Type B pancreatic cell (in vitro differentiated cells): ENCODE measurements around the gene MCM9. TPM values are rescaled to one million over a fixed set of nuclear protein-coding genes. Genes with fewer than 3 reads are reported as not detected.

ENCODE experiments used
- DNase-seq: peaks from one replicate; pipeline ENCODE4 v3.0.0; 2021; ENCODE audit warnings: mixed read lengths; ENCODE audit not compliant: unreplicated experiment; ENCODE audit errors: extremely low spot score
- H3K27ac Mint-ChIP-seq: 2 replicates; pipeline ENCODE4 v1.8.0; 2021; ENCODE audit warnings: mild to moderate bottlenecking, mixed read lengths
- H3K27me3 Mint-ChIP-seq: 2 replicates; pipeline ENCODE4 v1.8.0; 2021; ENCODE audit warnings: mixed read lengths
- H3K36me3 Mint-ChIP-seq: 2 replicates; pipeline ENCODE4 v1.8.0; 2021; ENCODE audit warnings: mixed read lengths
- H3K4me1 Mint-ChIP-seq: one replicate; pipeline ENCODE4 v1.8.0; 2021; ENCODE audit warnings: mixed read lengths; ENCODE audit not compliant: unreplicated experiment
- H3K4me3 Mint-ChIP-seq: 2 replicates; pipeline ENCODE4 v1.8.0; 2021; ENCODE audit warnings: mild to moderate bottlenecking, mixed read lengths
- H3K9me3 Mint-ChIP-seq: 2 replicates; pipeline ENCODE4 v1.8.0; 2021; ENCODE audit warnings: mixed read lengths
- total RNA-seq: library from RNA; stranded (reverse); gene quantifications from 2 replicates; pipeline ENCODE4 v1.2.1, GENCODE V29; 2021; ENCODE audit warnings: low replicate concordance
- TF ChIP-seq, protein P1 (sequence below): fragments of 200-600 bp; sonication (generic); conservative IDR thresholded peaks from 2 replicates; pipeline ENCODE4 v1.5.0; 2021; ENCODE audit warnings: antibody characterized with exemption, mild to moderate bottlenecking

MCM9 gene
- total RNA-seq, 1 donor from 2014 or later: 19.6 TPM

DNA sequence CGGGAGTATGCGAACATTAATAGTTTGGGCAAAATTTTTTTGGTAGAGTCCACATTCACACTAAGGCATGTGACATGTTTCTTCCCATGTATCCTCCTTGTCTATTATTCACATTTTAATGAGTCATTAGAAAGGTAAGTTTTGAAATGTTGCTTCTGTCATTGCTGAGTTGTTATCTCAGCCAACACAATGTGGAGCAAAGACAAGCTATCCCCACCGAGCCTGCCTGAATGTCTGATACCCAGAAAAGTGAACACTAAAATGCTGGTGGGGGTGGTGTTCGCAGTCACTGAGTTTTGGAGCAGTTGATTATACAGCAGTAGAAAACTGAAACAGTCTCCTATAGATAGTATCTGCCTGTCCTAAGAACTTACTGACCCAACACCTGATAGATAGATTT is 109.3 kb downstream of the MCM9 start:
- H3K27ac Mint-ChIP-seq: no peak overlapping the region
- H3K27me3 Mint-ChIP-seq: no peaks in the 10 kb centered on the region
- peaks cover 6% of the 10 kb centered on the region for H3K9me3 Mint-ChIP-seq
- no peak for DNase-seq
- TF ChIP-seq, protein P1, sequence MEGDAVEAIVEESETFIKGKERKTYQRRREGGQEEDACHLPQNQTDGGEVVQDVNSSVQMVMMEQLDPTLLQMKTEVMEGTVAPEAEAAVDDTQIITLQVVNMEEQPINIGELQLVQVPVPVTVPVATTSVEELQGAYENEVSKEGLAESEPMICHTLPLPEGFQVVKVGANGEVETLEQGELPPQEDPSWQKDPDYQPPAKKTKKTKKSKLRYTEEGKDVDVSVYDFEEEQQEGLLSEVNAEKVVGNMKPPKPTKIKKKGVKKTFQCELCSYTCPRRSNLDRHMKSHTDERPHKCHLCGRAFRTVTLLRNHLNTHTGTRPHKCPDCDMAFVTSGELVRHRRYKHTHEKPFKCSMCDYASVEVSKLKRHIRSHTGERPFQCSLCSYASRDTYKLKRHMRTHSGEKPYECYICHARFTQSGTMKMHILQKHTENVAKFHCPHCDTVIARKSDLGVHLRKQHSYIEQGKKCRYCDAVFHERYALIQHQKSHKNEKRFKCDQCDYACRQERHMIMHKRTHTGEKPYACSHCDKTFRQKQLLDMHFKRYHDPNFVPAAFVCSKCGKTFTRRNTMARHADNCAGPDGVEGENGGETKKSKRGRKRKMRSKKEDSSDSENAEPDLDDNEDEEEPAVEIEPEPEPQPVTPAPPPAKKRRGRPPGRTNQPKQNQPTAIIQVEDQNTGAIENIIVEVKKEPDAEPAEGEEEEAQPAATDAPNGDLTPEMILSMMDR: no peak
- H3K36me3 Mint-ChIP-seq: peaks cover 19% of the 10 kb centered on the region
- no peaks in the 10 kb centered on the region for H3K4me1 Mint-ChIP-seq
- no peak overlapping the region for H3K4me3 Mint-ChIP-seq

DNA sequence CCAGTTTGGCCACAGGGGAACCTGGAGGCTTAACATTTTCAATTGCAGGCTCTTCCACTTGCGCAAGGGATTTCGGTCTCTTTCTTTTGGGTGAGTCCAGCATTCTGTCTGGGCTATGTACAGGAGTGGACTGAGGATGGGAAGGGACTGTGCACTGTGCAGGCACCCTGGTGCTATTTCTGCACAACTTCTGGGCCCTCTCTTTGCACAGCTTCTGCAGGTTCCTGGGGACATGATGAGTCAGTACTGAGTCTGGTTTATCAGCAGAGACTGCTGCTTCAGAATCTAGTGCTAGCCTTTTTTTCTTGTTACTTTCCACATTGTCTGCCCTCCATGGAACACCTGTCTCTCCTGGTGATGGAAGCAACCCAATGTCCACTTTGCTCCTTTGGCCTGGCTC is 119.5 kb downstream of the MCM9 start:
- peaks cover 21% of the 10 kb centered on the region for H3K36me3 Mint-ChIP-seq

DNA sequence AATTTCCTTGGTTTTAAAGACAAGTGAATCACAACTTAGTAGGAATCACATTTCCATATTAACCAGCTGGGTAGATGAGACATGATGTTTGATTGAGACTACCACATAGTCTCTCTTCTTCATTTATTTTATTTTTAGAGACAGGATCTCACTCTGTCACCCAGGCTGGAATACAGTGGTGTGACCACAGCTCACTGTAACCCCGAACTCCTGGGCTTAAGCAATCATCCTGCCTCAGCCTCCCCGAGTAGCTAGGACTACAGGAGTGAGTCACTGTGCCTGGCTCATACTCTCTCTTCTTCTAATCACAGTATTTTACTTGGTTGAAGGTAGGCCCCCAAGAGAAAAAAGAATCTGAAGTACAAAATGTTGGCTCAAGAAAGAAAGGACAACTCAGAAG is 121.2 kb downstream of the MCM9 start:
- no peak for DNase-seq
- H3K36me3 Mint-ChIP-seq: peaks cover 16% of the 10 kb centered on the region

More for the DNA sequence above, 119.5 kb downstream of the MCM9 start:
- no peaks in the 10 kb centered on the region for H3K9me3 Mint-ChIP-seq
- no peaks in the 10 kb centered on the region for H3K4me1 Mint-ChIP-seq
- no peak overlapping the region for H3K27ac Mint-ChIP-seq
- no peaks in the 10 kb centered on the region for H3K27me3 Mint-ChIP-seq
- TF ChIP-seq, protein P1: no peak
- H3K4me3 Mint-ChIP-seq: no peak overlapping the region
- DNase-seq: no peak

DNA sequence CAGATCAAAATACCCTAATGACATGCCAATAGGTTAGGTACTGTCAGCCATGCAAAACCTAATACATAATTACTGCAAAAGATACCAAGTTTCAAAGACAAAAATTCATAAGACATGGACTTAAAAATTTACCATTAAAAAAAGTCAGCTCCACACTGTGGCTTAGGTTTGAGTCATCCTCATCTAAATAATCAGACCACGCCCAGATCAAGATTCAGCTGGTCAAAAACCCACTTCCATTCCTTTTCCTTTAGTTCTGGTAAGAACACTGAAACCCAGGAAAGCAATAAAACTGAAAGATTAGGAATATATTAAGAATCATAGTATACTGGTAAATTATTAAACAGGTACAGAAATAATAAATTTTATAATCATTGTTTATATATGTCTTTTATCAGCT is 122.0 kb downstream of the MCM9 start:
- H3K36me3 Mint-ChIP-seq: peaks cover 16% of the 10 kb centered on the region
- TF ChIP-seq, protein P1: no peak
- no peak for DNase-seq
- H3K4me3 Mint-ChIP-seq: no peak overlapping the region
- H3K9me3 Mint-ChIP-seq: no peaks in the 10 kb centered on the region
- no peaks in the 10 kb centered on the region for H3K4me1 Mint-ChIP-seq
- H3K27ac Mint-ChIP-seq: no peak overlapping the region
- no peaks in the 10 kb centered on the region for H3K27me3 Mint-ChIP-seq

More for the DNA sequence above, 121.2 kb downstream of the MCM9 start:
- Mint-ChIP-seq H3K27ac (no peak overlapping the region), H3K4me3 (no peak overlapping the region), H3K4me1 (no peaks in the 10 kb centered on the region), H3K9me3 (no peaks in the 10 kb centered on the region), H3K27me3 (no peaks in the 10 kb centered on the region)
- TF ChIP-seq, protein P1: no peak

DNA sequence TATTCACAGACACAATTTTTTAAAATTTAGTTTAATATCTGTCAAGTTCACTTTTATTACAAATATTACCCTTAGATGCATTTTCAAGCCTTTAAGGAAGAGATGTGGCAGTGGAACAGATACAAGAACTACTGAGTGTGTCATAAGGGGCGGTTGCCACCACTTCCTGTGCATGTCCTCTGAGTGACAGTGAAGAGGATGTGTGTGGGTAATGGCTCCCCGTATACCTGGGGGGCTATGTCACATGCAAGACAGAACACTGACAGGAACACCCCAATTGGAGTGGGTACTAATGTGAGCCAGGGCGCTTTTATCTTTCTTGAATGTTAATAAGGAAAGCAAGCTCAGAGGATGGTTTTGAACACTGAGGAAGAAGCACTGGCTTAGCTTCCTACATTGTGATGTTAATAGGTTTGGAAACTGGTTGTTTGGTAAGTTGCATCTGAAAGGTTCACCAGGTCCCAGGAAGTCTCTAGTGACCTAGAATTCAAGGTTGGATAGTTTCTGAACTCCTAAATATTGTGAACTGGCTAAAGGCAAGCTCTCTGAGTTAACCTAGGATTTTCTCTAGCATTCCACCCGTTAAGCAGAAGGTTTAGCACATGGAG is 124.4 kb downstream of the MCM9 start:
- H3K36me3 Mint-ChIP-seq: peaks cover 9% of the 10 kb centered on the region
- H3K4me3 Mint-ChIP-seq: no peak overlapping the region
- no peaks in the 10 kb centered on the region for H3K27me3 Mint-ChIP-seq
- H3K4me1 Mint-ChIP-seq: no peaks in the 10 kb centered on the region
- no peak overlapping the region for H3K27ac Mint-ChIP-seq
- TF ChIP-seq, protein P1: no peak
- H3K9me3 Mint-ChIP-seq: no peaks in the 10 kb centered on the region
- no peak for DNase-seq
